ENCODE measurements around the gene FPR2.
"Not testable (repeated sequence)": the region's sequence is repeated elsewhere in the genome, so short reads cannot be mapped to it uniquely, and the experiment has no call there.

Gene FPR2

DNA sequence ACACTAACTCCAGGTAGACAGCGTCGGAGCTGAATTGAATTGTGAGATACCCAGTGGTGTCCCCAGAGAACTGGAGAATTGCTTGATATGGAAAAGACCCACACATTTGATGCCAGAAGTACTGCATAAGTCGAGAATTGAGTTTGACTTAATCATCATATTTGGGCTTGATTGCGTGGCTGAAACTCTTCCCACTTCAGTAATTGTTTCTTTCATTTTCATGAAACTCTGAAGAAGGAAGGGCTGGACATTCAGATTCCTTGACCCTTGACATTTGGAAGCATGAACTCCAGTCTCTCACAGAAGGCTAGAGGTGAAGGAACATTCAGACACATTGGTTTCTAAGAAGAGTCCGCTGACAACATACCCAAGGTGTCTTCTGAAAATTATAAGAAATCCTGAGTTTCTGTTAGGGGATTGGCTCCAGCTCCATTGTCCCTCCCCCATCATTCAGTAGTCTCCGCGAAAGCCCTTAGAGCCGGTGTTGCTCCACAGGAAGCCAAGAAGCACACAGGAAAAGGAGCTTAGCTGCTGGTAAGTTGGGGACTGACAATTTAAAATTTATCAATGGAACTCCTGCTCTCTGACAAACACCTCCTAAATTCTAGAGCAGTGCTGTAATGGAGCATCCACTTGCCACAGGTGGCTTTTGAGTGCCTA, at the start of gene FPR2:
Gene FPR2 (plus strand): TSS at position 484 of the 660 bp plus-strand sequence. CDS start 7,479 bp downstream, outside the sequence.
- no peak for DNase-seq

- DNase-seq: no peak
Observed at GRCh38 chr19:51711702-51712101, 49.3 kb upstream of the FPR2 start.

DNA sequence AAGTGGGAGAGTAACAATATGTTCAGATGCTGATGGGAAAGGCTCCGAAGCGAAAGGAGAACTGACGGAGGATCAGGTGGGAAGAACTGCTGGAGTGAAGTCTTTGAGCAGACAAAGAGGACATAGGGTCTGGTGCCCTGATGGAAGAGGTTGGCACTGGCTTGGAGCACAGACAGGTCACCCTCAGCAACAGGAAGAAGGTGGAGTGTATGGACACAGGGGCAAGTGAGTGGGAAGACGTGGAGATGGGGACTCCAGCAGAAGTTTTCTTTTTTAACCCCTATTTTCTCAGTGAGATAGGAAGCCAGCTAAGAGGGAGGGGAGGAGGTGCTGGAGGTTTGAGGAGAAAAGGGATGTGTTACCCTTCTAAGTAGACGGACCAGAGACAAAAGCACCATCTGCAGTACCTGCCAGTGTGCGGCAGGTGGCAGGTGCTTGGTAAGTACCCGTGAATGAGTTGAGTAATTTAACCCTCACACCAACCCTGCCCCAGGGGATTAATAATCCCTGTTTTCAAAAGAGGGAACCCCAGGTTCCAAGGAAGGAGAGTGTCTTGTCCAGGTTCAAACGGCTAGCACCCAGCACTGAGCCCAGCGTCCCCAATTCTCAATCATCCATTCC, 48.4 kb upstream of the FPR2 start:
- DNase-seq: peak; percentile 59

DNA sequence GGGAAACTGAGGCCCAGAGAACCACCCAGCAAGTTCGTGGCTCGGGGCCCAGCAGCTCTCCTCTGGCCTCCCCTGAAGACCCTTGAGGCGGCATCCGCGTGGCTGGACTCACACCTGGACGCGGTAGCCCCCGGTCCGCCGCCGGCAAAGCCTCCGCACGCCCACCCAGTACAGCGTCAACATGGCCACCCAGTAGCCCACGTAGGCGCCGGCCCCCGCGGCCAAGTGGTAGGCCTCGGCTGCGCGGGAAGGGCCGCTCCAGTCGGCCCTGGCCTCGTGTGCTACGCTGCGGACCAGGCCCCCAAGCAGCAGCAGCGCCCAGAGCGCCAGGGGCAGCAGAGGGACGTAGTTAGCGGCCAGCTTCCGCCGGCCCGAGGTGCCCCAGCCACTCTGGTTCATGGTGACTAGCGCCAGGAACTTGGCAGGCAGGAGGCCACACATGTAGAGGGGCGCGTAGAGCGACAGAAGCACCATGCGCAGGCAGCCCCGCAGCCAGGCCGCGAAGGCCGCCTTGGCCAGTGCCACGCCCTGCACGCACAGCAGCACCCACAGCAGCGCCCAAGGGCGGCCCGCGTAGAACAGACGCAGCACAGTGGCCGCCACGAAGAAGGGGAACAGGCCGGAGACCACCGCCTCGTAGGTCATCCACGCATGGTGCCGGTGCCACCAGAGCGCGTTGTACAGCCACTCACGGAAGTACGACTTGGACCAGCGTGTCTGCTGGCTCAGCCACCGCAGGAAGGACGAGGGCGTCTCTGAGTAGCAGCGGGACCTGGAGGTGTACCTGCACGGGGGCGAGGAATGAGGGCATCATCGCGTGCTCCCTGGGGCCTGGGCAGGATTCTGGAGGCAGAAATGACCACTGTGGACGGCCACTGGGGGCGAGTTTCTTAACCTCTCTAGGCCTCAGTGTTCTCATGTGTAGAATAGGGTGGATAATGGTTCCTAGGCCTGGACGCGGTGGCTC, 47.4 kb upstream of the FPR2 start:
- no peak for DNase-seq

GRCh38 chr19:51714848-51715247, 46.1 kb upstream of the FPR2 start:
- DNase-seq: no peak

DNA sequence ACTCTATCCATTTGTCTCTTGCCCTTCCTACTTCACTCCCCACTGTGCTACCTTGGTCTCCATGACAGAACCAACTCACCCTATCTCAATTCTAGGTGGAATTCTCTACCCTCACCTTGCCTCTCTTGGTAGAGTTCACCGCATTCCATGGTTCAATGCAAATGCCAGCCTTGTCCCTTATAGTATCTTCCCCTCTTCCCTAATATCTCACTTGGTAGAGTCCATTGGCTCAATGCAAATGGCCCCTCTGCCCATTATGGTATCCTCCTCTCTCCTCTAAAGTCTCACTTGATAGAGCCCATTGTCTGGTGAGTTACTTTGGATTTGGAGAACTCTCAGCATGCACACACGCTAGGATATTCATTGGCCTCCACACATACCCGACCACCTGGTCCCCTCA, 45.1 kb upstream of the FPR2 start:
- DNase-seq: no peak

- no peak for DNase-seq
Observed at GRCh38 chr19:51716925-51717324, 44.1 kb upstream of the FPR2 start.

DNA sequence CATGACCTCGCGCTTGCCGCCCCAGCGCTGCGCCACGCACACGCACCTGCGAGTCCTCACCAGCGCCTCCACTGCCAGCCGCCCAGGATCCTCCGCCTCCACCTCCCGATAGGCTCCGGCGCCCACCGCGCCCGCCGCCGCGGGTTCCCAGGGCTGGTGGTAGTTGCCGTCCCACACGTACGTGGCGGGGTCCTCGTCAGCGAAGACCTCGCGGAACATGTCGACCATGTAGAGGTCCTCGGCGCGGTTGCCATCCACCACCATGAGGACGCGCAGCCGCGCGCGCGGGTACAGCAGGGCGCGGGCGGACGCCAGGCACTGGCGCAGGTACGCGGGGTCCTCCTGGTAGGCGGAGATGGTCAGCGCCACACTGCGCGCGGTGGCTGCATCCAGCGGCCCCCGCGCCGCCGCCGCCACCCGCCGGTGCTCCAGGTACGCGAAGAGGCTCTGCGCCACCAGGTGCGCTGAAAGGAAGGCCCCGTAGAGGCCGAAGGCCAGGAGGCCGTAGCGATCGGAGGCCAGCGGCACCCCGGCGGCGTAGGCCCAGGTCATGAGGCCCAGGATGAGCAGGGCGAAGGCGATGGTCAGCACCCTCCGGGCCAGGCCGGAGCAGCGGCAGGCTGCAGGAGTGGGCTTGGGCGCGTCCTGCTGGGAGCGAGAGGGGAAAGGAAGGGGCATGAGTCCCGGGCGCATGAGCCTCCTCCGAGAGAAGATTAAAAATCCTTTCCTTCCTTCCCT, 41.6 kb upstream of the FPR2 start:
- DNase-seq: no peak

DNA sequence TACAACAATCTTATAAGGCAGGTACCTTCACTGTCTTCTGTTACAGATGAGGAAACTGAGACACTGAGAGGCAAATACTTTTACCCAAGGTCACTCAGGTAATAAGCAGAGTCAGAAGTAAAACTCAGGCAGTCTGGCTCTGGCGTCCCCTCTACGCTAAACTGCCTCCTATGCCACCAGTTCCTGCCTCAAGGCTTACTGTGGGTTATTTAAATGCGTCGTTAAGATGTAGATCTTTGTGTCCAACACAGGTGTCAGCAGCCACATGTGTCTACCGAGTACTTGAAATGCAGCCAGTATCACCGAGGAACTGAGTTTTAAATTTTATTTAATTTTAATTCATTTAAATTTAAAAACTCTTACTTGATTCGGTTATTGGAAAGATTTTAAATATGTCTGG, 39.1 kb upstream of the FPR2 start:
- DNase-seq: peak; percentile 73

- peak; percentile 87 for DNase-seq
Observed at GRCh38 chr19:51722492-51722891, 38.5 kb upstream of the FPR2 start.

GRCh38 chr19:51724543-51724942, 36.4 kb upstream of the FPR2 start:
- no peak for DNase-seq

GRCh38 chr19:51726049-51726448, 34.9 kb upstream of the FPR2 start:
- DNase-seq: no peak

DNA sequence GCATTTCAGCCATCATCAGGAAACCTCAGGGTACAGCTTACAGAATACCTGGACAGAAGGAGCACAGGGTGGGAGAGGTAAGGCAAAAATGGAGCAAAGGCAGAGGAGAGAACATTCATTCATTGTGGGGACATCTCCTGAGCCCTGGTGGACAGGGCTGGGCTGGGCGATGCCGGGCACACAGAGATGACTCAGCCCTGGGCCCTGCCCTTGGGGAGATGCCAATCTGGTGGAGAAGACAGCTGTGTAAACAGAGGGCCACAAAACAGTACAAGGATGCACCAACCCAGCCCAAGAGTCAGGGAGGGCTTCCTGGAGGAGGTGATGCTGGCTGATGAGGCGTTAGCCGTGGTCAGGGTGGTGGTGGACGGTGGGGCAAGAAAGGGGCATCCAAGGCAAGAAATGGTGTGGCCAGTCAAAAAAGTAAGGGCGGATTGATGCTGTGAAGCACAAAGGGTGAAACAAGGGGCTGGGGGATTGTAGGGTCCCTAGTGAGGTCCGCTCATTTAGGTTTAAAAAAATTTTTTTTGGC, 33.6 kb upstream of the FPR2 start:
- DNase-seq: no peak

GRCh38 chr19:51729781-51730180, 31.2 kb upstream of the FPR2 start:
- DNase-seq: no peak

DNA sequence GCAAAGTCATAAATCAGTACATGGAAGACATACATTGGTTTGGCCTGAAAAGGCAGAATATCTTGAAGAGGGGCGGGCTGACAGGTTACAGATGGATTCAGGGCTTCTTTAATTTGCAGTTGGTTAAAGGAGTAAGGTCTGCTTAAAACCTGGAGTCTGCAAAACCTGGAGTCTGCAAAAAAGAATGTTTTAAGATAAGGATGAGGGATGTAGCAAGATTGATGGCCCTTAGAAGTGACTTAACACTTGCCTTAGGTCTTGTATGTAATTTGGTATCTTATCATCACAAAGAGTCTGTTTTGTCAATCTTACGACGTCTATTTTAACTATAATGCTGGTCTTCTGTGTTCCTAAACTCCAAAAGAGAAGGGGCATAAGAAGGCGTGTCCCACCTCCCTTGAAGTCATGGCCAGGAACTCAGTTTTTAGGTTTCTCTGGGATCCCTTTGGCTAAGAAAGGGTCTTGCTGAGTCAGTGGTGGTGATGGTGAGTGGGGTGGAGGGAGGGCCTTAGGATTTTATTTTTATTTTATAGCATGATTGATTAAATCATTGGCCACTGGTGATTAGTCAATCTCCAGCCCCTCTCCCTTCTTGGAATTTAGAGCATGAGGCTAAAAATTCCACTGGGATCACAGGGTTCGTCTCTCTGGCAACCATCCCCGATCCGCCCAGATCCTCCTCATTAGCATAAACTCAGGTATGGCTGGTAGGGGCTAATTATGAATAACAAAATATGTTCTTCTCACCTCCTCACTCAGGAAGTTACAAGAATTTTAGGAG, 27.0 kb upstream of the FPR2 start:
- no peak for DNase-seq

GRCh38 chr19:51735759-51736449, 25.1 kb upstream of the FPR2 start:
- DNase-seq: no peak

GRCh38 chr19:51737389-51737788, 23.6 kb upstream of the FPR2 start:
- no peak for DNase-seq

GRCh38 chr19:51737924-51738323, 23.1 kb upstream of the FPR2 start:
- DNase-seq: no peak

DNA sequence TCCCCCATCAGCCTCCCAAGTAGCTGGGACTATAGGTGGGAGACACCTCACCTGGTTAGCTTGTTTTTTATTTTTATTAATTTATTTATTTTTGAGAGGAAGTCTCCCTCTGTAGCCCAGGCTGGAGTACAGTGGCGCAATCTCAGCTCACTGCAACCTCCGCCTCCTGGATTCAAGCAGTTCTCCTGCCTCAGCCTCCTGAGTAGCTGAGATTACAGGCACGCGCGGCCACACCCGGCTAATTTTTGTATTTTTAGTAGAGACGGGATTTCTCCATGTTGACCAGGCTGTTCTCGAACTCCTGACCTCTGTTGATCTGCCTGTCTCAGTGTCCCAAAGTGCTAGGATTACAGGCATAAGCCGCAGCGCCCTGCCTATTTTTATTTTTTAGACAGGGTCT, 22.5 kb upstream of the FPR2 start:
- not testable (repeated sequence) for DNase-seq

DNA sequence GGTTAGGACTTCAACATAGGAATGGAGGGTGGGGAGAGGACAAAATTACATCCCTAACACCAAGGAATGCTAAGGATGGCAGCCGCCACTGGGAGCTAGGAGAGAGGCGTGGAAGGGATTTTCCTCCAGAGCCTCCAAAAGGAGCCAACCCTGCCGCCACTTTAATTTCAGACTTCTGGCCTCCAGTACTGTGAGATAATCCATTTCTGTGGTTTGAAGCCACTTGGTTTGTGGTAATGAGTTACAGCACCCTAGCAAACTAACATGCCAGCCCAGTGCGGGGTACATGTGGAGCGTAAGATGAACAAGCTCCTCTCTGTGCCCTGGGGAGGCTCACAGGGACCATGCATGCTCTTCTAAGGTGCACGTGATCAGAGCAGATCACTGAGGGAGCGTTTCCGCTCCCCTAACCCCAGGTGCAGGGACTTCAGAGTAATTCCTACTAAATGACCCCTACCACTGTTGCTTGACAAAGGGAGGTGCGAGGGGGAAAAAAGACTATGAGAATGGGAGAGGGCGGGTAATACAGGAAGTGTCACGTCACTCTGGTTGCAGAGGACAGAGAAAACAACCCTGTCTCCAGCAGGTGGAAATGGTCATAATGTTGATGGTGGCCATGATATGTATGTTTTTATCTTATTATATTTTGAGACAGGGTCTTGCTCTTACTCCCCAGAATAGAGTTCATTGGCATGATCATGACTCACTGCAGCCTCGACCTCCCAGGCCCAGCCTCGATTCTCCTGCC, 21.3 kb upstream of the FPR2 start:
- no peak for DNase-seq

- DNase-seq: no peak
Observed at GRCh38 chr19:51740356-51740755, 20.6 kb upstream of the FPR2 start.
